GM19328 (cell line): ENCODE data around the gene SP3.

Source experiments
- ATAC-seq: cut with Tn5 transposase; IDR thresholded peaks from one replicate; pipeline ENCODE4 v1.9.1; 2021; ENCODE audit warnings: mild to moderate bottlenecking, moderate library complexity; ENCODE audit not compliant: unreplicated experiment

Gene SP3

DNA sequence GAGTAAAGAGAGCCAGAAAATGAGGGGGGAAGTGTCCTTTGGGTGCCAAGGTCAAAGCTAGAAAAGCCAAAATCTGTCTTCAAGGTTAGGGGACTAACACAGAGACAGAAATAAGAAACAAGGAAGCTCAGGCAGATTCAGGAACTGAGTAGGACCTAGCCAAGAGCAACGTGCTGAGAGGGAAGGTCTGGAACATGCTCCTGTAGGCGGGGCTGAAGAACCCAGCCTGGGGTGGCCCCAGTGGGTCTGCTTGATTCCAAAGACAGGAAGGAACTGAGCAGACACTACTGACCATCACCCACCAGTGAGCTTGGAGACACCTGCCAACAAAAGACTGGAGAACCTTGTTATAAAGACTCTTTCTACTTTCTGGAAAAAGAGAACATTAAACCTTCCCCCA is 105.1 kb downstream of the SP3 start:
- no peak for ATAC-seq

GRCh38 chr2:173858291-173858731 is 106.9 kb downstream of the SP3 start:
- no peak for ATAC-seq
